H1 (cell line): Measurements from ENCODE around the gene CPED1. TPM values are rescaled to one million over a fixed set of nuclear protein-coding genes. Genes with fewer than 3 reads are reported as not detected.

ENCODE experiments used
- CTCF ChIA-PET: fragments of 300-600 bp; sonication (Branson Sonifier 250); formaldehyde crosslinking; loops from one replicate; lab custom pipeline; 2021; ENCODE audit not compliant: partially characterized antibody; lab: Charles Lee
- POLR2A ChIA-PET: fragments of 300-600 bp; sonication (Branson Sonifier 250); formaldehyde crosslinking; loops from one replicate; lab custom pipeline; 2021; ENCODE audit warnings: inconsistent platforms; ENCODE audit not compliant: partially characterized antibody; lab: Charles Lee
- DNase-seq, 2 experiments: peaks; one replicate each; pipeline versions ENCODE4 v3.0.0 to v3.0.0-alpha.2; 2010 to 2022; ENCODE audit warnings: low spot score in 2 of 2, low read depth in 1 of 2, mixed read lengths in 1 of 2
- FAIRE-seq: peaks from 2 replicates; lab custom pipeline; 2011; peaks lifted over from hg19 to GRCh38; lab: Jason Lieb, UNC
- H2AFZ ChIP-seq: 2 replicates; pipeline ENCODE4 v1.8.1; 2012; ENCODE audit warnings: low read length, inconsistent platforms
- H2AK5ac ChIP-seq: 2 replicates; pipeline ENCODE4 v1.6.1; 2013; ENCODE audit warnings: low read depth, low read length
- H2BK120ac ChIP-seq: replicated peaks from 2 replicates; pipeline ENCODE3; 2013; ENCODE audit warnings: low read depth, low read length, inconsistent platforms
- H2BK12ac ChIP-seq: 2 replicates; pipeline ENCODE4 v1.6.1; 2013; ENCODE audit warnings: low read depth, low read length
- H2BK15ac ChIP-seq: 2 replicates; pipeline ENCODE4 v1.6.1; 2013; ENCODE audit warnings: low read length
- H2BK20ac ChIP-seq: 2 replicates; pipeline ENCODE4 v1.6.1; 2013; ENCODE audit warnings: low read length
- H2BK5ac ChIP-seq: 2 replicates; pipeline ENCODE4 v1.6.1; 2013; ENCODE audit warnings: low read depth, low read length
- H3K14ac ChIP-seq: 2 replicates; pipeline ENCODE4 v1.6.1; 2013; ENCODE audit warnings: inconsistent platforms; ENCODE audit not compliant: insufficient read length
- H3K18ac ChIP-seq: 2 replicates; pipeline ENCODE4 v1.6.1; 2013; ENCODE audit warnings: low read length; ENCODE audit errors: extremely low read depth
- H3K23ac ChIP-seq: 2 replicates; pipeline ENCODE4 v1.6.1; 2013; ENCODE audit warnings: inconsistent platforms; ENCODE audit not compliant: insufficient read length
- H3K23me2 ChIP-seq: 2 replicates; pipeline ENCODE4 v1.6.1; 2013; ENCODE audit warnings: low read depth, low read length
- H3K27ac ChIP-seq: 2 replicates; pipeline ENCODE4 v1.6.1; 2011; ENCODE audit warnings: low read depth, low read length, inconsistent platforms
- H3K27me3 ChIP-seq, 4 experiments: replicated peaks in 1 of 4; 1 replicate in 1 of 4; 2 replicates in 3 of 4; pipeline versions ENCODE4 v1.6.1 to v1.8.1; 2011 to 2013; ENCODE audit warnings: low read length in 3 of 4, mild to moderate bottlenecking in 3 of 4, inconsistent platforms in 2 of 4, mixed read lengths in 2 of 4, moderate library complexity in 1 of 4; ENCODE audit not compliant: control insufficient read depth in 3 of 4, insufficient read depth in 3 of 4; ENCODE audit errors: extremely low read depth in 1 of 4
- H3K36me3 ChIP-seq, 4 experiments: 2 replicates each; pipeline versions ENCODE4 v1.6.1 to v1.8.1; 2011 to 2013; ENCODE audit warnings: mild to moderate bottlenecking in 4 of 4, low read length in 3 of 4, moderate library complexity in 2 of 4, control low read depth in 1 of 4, inconsistent platforms in 1 of 4; ENCODE audit not compliant: insufficient read depth in 4 of 4, control insufficient read depth in 2 of 4
- H3K4ac ChIP-seq: replicated peaks from 2 replicates; pipeline ENCODE3; 2013; ENCODE audit warnings: low read length, low read depth, mixed read lengths, inconsistent platforms; ENCODE audit not compliant: insufficient read length
- H3K4me1 ChIP-seq, 4 experiments: replicated peaks in 1 of 4; 1 replicate in 1 of 4; 2 replicates in 3 of 4; pipeline versions ENCODE4 v1.6.1 to v1.8.1; 2011 to 2013; ENCODE audit warnings: low read length in 3 of 4, inconsistent platforms in 2 of 4, mixed read lengths in 1 of 4; ENCODE audit not compliant: insufficient read depth in 4 of 4, control insufficient read depth in 3 of 4
- H3K4me2 ChIP-seq, 2 experiments: 2 replicates each; pipeline versions ENCODE4 v1.6.1 to v1.8.1; 2011 to 2013; ENCODE audit warnings: low read depth in 2 of 2, low read length in 2 of 2, control low read depth in 1 of 2, inconsistent platforms in 1 of 2, mild to moderate bottlenecking in 1 of 2; ENCODE audit not compliant: insufficient read depth in 1 of 2
- H3K4me3 ChIP-seq, 4 experiments: fragments of 200-600, 300-600 bp in 1 of 4; sonication (generic), shearing (Covaris generic), sonication (Bioruptor Twin) in 1 of 4; 2 replicates each; pipeline versions ENCODE4 v1.5.1 to v1.8.1; 2011 to 2016; ENCODE audit warnings: low read length in 4 of 4, low read depth in 3 of 4, control low read depth in 2 of 4, inconsistent platforms in 2 of 4, mild to moderate bottlenecking in 2 of 4, mixed read lengths in 1 of 4, moderate library complexity in 1 of 4; ENCODE audit not compliant: insufficient read depth in 2 of 4; ENCODE audit errors: extremely low read depth in 1 of 4
- H3K56ac ChIP-seq: replicated peaks from 2 replicates; pipeline ENCODE3; 2013; ENCODE audit warnings: low read depth, mild to moderate bottlenecking, mixed read lengths, low read length, inconsistent platforms; ENCODE audit not compliant: insufficient read length
- H3K79me1 ChIP-seq: 2 replicates; pipeline ENCODE4 v1.6.1; 2013; ENCODE audit warnings: low read depth, low read length, control low read depth
- H3K79me2 ChIP-seq, 2 experiments: 2 replicates each; pipeline versions ENCODE4 v1.6.1 to v1.8.1; 2012 to 2013; ENCODE audit warnings: low read length in 2 of 2, mild to moderate bottlenecking in 2 of 2, inconsistent platforms in 1 of 2; ENCODE audit not compliant: insufficient read depth in 2 of 2, control insufficient read depth in 1 of 2
- H3K9ac ChIP-seq, 4 experiments: replicated peaks in 1 of 4; 1 replicate in 1 of 4; 2 replicates in 3 of 4; pipeline versions ENCODE4 v1.6.1 to v1.8.1; 2011 to 2013; ENCODE audit warnings: low read depth in 3 of 4, low read length in 3 of 4, control low read depth in 2 of 4, mild to moderate bottlenecking in 2 of 4, moderate library complexity in 2 of 4, inconsistent platforms in 1 of 4; ENCODE audit errors: extremely low read depth in 1 of 4
- H3K9me3 ChIP-seq, 2 experiments: 2 replicates each; pipeline versions ENCODE4 v1.6.1 to v1.8.1; 2012 to 2013; ENCODE audit warnings: mild to moderate bottlenecking in 2 of 2, moderate library complexity in 2 of 2, control low read depth in 1 of 2, inconsistent platforms in 1 of 2, low read depth in 1 of 2, low read length in 1 of 2, mixed read lengths in 1 of 2; ENCODE audit not compliant: insufficient read depth in 2 of 2
- H4K20me1 ChIP-seq, 2 experiments: replicated peaks in 1 of 2; 2 replicates each; pipeline versions ENCODE3 to v1.8.1; 2011 to 2013; ENCODE audit warnings: inconsistent platforms in 2 of 2, low read length in 2 of 2, mild to moderate bottlenecking in 1 of 2; ENCODE audit not compliant: insufficient read depth in 2 of 2, control insufficient read depth in 1 of 2
- H4K5ac ChIP-seq: 2 replicates; pipeline ENCODE4 v1.6.1; 2013; ENCODE audit warnings: low read length, low read depth, mixed read lengths, inconsistent platforms; ENCODE audit not compliant: insufficient read length
- H4K8ac ChIP-seq: 2 replicates; pipeline ENCODE4 v1.8.0; 2013; ENCODE audit warnings: mild to moderate bottlenecking, moderate library complexity, low read length, inconsistent platforms; ENCODE audit not compliant: insufficient read depth; ENCODE audit errors: extremely low read depth
- H4K91ac ChIP-seq: replicated peaks from 2 replicates; pipeline ENCODE3; 2013; ENCODE audit warnings: low read length, mixed read lengths, inconsistent platforms; ENCODE audit not compliant: insufficient read length
- ATF2 ChIP-seq: IDR thresholded peaks from 2 replicates; pipeline ENCODE4 v1.6.1; 2012; ENCODE audit warnings: low read length, inconsistent platforms
- BACH1 ChIP-seq: IDR thresholded peaks from 2 replicates; pipeline ENCODE4 v1.6.1; 2012; ENCODE audit warnings: low read length, improper control_type of control experiment
- BCL11A ChIP-seq, 2 experiments: IDR thresholded peaks; one replicate each; pipeline ENCODE4 v1.6.1; 2011; ENCODE audit warnings: low read depth in 2 of 2, low read length in 2 of 2, mild to moderate bottlenecking in 2 of 2
- EGR1 ChIP-seq: IDR thresholded peaks from 2 replicates; pipeline ENCODE4 v1.6.1; 2011; ENCODE audit warnings: low read depth, low read length, borderline replicate concordance
- EZH2 ChIP-seq: fragments of 200-600 bp; sonication (generic); IDR thresholded peaks from 2 replicates; pipeline ENCODE4 v1.7.1; 2012; ENCODE audit warnings: low read depth, mild to moderate bottlenecking, moderate library complexity, low read length, inconsistent platforms; ENCODE audit not compliant: severe bottlenecking
- GTF2F1 ChIP-seq: IDR thresholded peaks from 2 replicates; pipeline ENCODE4 v1.6.1; 2012; ENCODE audit warnings: low read depth, low read length, improper control_type of control experiment, borderline replicate concordance
- HDAC6 ChIP-seq: IDR thresholded peaks from one replicate; pipeline ENCODE4 v1.7.1; 2012; ENCODE audit warnings: low read depth, mild to moderate bottlenecking, inconsistent platforms, low read length, moderate library complexity
- KDM5A ChIP-seq: fragments of 200-600 bp; IDR thresholded peaks from 2 replicates; pipeline ENCODE4 v1.7.1; 2012; ENCODE audit warnings: mild to moderate bottlenecking, low read length, inconsistent platforms, mixed read lengths
- PHF8 ChIP-seq: fragments of 200-600 bp; sonication (generic); conservative IDR thresholded peaks from 2 replicates; pipeline ENCODE4 v1.7.1; 2012; ENCODE audit warnings: low read depth, mild to moderate bottlenecking, inconsistent platforms, low read length, moderate library complexity
- SIX5 ChIP-seq: IDR thresholded peaks from 2 replicates; pipeline ENCODE4 v1.6.1; 2011; ENCODE audit warnings: mild to moderate bottlenecking, low read depth, low read length
- TBP ChIP-seq: IDR thresholded peaks from 2 replicates; pipeline ENCODE4 v1.6.1; 2011; ENCODE audit warnings: low read depth, low read length, improper control_type of control experiment
- YY1 ChIP-seq: IDR thresholded peaks from 2 replicates; pipeline ENCODE4 v1.6.1; 2011; ENCODE audit warnings: low read depth, mild to moderate bottlenecking, low read length
- WGBS, 2 experiments: shearing (Covaris generic) in 1 of 2; methylation state at CpG; one replicate each; pipeline versions ENCODE4 v1.1.6 to v1.1.7; 2013 to 2015; ENCODE audit warnings: low lambda C conversion rate in 2 of 2, mixed read lengths in 2 of 2, inconsistent platforms in 1 of 2, low coverage in 1 of 2, missing lambda C conversion rate in 1 of 2; ENCODE audit not compliant: insufficient replicate concordance in 2 of 2, insufficient coverage in 1 of 2, insufficient read length in 1 of 2; ENCODE audit errors: extremely low coverage in 1 of 2, missing lambda C conversion rate in 1 of 2; 5-methylcytosine and 5-hydroxymethylcytosine counted together
- polyA plus RNA-seq, 7 experiments: library from polyadenylated mRNA; depleted of rRNA in 3 of 7; stranded (reverse) in 5 of 7; unstranded in 2 of 7; fragments of >200 nt in 5 of 7; fragments of 200-250 nt in 2 of 7; gene quantifications; 1 replicate in 5 of 7; 2 replicates in 1 of 7; 4 replicates in 1 of 7; pipeline versions ENCODE4 v1.2.1 to v1.2.3, GENCODE V29; 2011 to 2013; ENCODE audit warnings: missing spikeins in 2 of 7, mixed read lengths in 2 of 7
- total RNA-seq: library from RNA; stranded (reverse); fragmentation: NEBNext Ultra II Directional; extraction: Animal tissue kit (Norgen Biotek cat#: 25700); gene quantifications from 2 replicates; pipeline ENCODE4 v1.2.1, GENCODE V29; 2021

Gene CPED1
- total and polyA plus RNA-seq, 2 of the 8 experiments (the other 6 are each of a cell fraction or from before 2014, with no cell fraction given): 0.08 to 0.39 TPM

DNA sequence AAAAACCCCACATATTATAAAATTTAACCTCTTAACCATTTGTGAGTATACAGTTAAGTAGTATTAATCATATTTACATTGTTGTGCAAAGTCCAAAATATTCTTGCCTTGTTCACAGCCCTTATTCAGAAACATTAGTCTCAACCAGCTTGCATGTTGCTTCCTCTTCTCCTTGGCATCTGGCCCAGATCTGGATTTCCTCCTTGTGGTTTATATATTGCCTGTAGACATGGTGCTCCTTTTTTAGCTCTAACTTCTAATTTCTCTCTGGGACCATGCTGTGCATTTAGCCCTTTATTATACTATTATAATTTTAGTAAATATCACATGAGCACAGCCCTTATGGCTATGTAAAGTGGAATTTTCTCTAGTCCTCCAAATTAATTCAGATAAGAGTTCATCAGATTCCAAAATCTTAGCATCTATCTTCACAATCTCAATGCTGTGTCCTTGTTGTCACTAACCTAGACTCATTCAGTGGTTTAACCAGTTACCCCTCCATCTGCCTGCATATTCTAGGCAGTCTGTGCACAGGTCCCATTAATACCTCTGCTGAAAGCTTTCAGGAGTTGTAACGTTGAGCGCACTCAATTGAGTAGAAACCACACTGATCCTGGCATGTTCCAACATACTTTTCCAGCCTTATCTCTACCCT, 7.9 kb downstream of the CPED1 start:
- H3K23ac ChIP-seq: no peak overlapping the region
- no peak overlapping the region for H3K4ac ChIP-seq
- WGBS, 2 experiments: 93% methylated on average over 2 of the region's 2 CpGs; no CpG with 5 or more reads in 1 of the 2 experiments
- no peak overlapping the region for H2AK5ac ChIP-seq
- no peak overlapping the region for H2BK12ac ChIP-seq
- no peak overlapping the region for H3K56ac ChIP-seq
- H4K5ac ChIP-seq: no peak overlapping the region
- H3K9ac ChIP-seq: no peak overlapping the region
- H3K9me3 ChIP-seq: no peaks in the 10 kb centered on the region
- FAIRE-seq (no peak), DNase-seq (no peak)
- H4K91ac ChIP-seq: no peak overlapping the region
- H3K4me1 ChIP-seq: no peaks in the 10 kb centered on the region
- H4K20me1 ChIP-seq: no peaks in the 10 kb centered on the region
- H2BK120ac ChIP-seq: no peak overlapping the region
- no peak overlapping the region for H3K4me2 ChIP-seq
- H2BK15ac ChIP-seq: no peak overlapping the region
- no peaks in the 10 kb centered on the region for H3K79me1 ChIP-seq
- no peak overlapping the region for H2AFZ ChIP-seq
- POLR2A ChIA-PET: no interaction called here
- H3K36me3 ChIP-seq: no peaks in the 10 kb centered on the region
- no peak overlapping the region for H4K8ac ChIP-seq
- H3K27me3 ChIP-seq: no peaks in the 10 kb centered on the region
- no peak overlapping the region for H3K14ac ChIP-seq
- H3K79me2 ChIP-seq: no peaks in the 10 kb centered on the region
- no peaks in the 10 kb centered on the region for H3K23me2 ChIP-seq
- no peak overlapping the region for H3K27ac ChIP-seq
- CTCF ChIA-PET: interaction anchor here (0.7 to 2.3 kb wide), 2 partner anchors 8 to 10 kb away, joined by 4 to 9 read pairs; partner anchors contain the start of gene CPED1
- no peak overlapping the region for H2BK5ac ChIP-seq
- H3K4me3 ChIP-seq: no peak overlapping the region
- H3K18ac ChIP-seq: no peak overlapping the region
- H2BK20ac ChIP-seq: no peak overlapping the region
- TF ChIP-seq HDAC6 (no peak), PHF8 (no peak), EZH2 (no peak), EGR1 (no peak), GTF2F1 (no peak), YY1 (no peak), ATF2 (no peak), BCL11A (IDR thresholded peaks at IDR 0.05; ENCODE audit: low read depth in 2 of 2, low read length in 2 of 2) (no peak), KDM5A (no peak), BACH1 (no peak), TBP (no peak), SIX5 (no peak)
